ENCODE measurements around the gene CORO2B.

The CORO2B gene

DNA sequence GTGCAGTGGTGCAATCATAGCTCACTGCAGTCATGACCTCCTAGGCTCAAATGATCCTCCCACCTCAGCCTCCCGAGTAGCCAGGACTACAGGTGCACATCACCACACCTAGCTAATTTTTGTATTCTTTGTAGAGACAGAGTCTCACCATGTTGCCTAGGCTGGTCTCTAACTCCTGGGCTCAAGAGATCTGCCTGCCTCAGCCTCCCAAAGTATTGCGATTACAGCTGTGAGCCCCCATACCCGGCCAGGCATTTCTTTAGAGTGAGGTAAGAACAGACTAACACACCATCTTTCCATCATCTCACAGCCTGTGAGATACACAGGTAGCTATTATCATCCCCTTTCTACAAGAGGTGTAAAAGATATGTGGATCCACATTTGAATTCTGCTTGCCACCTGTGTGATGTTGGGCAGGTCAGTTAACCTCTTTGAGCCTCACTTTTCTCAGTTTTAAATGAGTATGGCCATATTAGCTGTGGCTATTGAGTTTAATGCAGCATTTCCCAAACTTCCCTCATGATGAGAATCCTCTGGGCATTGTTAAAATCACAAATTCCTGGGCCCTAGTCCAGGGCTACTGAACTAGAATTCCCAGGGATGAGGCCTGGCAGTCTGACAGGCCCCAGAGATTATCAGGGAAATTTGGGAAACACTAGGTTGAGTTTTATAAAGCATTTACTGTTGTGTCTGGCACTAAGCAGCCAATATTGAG is 195.9 kb downstream of the CORO2B start:
- no peak overlapping the region for H3K4me3 ChIP-seq (ENCODE audit: low read depth, low read length)
- no peak for DNase-seq (ENCODE audit: low read depth)
- TF ChIP-seq, protein P1, sequence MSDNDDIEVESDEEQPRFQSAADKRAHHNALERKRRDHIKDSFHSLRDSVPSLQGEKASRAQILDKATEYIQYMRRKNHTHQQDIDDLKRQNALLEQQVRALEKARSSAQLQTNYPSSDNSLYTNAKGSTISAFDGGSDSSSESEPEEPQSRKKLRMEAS (IDR thresholded peaks at IDR 0.05; ENCODE audit: low read depth, low read length), result no peak
- no peak for TF ChIP-seq POLR2A (IDR thresholded peaks at IDR 0.05; ENCODE audit: extremely low read depth, insufficient read length)
- TF ChIP-seq MYC (IDR thresholded peaks at IDR 0.05; ENCODE audit: low read depth, low read length), result no peak
- TF ChIP-seq, protein P2, sequence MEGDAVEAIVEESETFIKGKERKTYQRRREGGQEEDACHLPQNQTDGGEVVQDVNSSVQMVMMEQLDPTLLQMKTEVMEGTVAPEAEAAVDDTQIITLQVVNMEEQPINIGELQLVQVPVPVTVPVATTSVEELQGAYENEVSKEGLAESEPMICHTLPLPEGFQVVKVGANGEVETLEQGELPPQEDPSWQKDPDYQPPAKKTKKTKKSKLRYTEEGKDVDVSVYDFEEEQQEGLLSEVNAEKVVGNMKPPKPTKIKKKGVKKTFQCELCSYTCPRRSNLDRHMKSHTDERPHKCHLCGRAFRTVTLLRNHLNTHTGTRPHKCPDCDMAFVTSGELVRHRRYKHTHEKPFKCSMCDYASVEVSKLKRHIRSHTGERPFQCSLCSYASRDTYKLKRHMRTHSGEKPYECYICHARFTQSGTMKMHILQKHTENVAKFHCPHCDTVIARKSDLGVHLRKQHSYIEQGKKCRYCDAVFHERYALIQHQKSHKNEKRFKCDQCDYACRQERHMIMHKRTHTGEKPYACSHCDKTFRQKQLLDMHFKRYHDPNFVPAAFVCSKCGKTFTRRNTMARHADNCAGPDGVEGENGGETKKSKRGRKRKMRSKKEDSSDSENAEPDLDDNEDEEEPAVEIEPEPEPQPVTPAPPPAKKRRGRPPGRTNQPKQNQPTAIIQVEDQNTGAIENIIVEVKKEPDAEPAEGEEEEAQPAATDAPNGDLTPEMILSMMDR (IDR thresholded peaks at IDR 0.05; ENCODE audit: low read depth, low read length), result no peak

DNA sequence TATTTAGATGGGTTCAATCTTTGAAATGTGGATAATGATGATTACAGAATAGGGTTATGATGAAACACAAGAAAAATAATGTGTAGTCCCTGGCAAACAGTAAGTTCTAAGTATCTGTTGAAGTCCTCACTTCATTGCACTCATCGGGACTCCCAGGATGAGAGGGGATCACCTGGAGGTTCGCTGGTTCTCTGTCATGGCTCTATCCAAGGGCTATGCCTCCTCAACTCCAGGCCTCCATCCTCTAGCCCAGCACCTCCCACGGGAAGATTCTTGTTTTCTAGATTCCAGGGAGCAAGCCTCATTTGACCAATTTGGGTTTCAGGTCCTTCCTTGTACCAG is 196.4 kb downstream of the CORO2B start:
- no peak for DNase-seq (ENCODE audit: low read depth)
- H3K4me3 ChIP-seq (ENCODE audit: low read depth, low read length), result no peak overlapping the region
- TF ChIP-seq, protein P2 (IDR thresholded peaks at IDR 0.05; ENCODE audit: low read depth, low read length), result no peak
- TF ChIP-seq, protein P1 (IDR thresholded peaks at IDR 0.05; ENCODE audit: low read depth, low read length), result no peak
- TF ChIP-seq MYC (IDR thresholded peaks at IDR 0.05; ENCODE audit: low read depth, low read length) (no peak), POLR2A (IDR thresholded peaks at IDR 0.05; ENCODE audit: extremely low read depth, insufficient read length) (no peak)

DNA sequence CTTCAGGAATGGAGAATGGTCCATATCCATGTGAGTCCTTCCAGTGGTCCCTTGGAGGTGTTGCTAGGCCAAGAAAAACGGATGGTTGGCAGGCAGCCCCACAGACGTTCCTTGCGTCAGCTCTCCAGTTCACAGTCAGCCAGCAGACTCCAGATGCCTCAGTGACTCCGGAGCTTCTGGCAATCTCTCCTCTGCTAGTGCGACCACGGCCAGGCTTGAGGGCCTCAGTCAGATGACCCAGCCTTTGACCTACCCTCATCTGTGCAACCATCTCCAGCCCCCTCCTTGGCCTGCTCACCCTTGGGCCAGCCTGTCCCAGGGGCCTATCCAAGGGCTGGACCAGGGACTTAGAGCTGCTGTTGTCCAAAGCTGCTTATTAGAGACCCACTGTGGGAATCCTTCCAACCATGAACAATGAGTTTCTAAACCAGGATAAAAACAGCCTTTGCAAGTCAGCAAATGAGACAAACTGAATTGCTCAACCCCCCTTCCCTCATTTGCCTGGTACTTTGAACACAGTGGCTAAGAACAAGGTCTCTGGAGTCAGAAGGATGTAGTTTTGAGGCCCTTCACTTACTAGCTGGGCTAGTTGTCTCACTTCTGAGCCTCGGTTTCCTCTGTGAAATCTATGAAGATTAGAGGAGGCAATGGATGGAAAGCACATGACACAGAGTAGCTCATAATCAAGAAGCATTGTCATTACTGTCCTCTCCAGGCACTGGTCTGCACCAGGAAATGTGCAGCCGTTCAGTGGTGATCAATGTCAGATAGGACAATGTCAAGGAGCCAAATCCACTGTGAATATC is 197.1 kb downstream of the CORO2B start:
- H3K4me3 ChIP-seq (ENCODE audit: low read depth, low read length), result no peak overlapping the region
- DNase-seq (ENCODE audit: low read depth), result no peak
- TF ChIP-seq, protein P2 (IDR thresholded peaks at IDR 0.05; ENCODE audit: low read depth, low read length), result no peak
- TF ChIP-seq POLR2A (IDR thresholded peaks at IDR 0.05; ENCODE audit: extremely low read depth, insufficient read length) (no peak), MYC (IDR thresholded peaks at IDR 0.05; ENCODE audit: low read depth, low read length) (no peak)
- TF ChIP-seq, protein P1 (IDR thresholded peaks at IDR 0.05; ENCODE audit: low read depth, low read length), result no peak

DNA sequence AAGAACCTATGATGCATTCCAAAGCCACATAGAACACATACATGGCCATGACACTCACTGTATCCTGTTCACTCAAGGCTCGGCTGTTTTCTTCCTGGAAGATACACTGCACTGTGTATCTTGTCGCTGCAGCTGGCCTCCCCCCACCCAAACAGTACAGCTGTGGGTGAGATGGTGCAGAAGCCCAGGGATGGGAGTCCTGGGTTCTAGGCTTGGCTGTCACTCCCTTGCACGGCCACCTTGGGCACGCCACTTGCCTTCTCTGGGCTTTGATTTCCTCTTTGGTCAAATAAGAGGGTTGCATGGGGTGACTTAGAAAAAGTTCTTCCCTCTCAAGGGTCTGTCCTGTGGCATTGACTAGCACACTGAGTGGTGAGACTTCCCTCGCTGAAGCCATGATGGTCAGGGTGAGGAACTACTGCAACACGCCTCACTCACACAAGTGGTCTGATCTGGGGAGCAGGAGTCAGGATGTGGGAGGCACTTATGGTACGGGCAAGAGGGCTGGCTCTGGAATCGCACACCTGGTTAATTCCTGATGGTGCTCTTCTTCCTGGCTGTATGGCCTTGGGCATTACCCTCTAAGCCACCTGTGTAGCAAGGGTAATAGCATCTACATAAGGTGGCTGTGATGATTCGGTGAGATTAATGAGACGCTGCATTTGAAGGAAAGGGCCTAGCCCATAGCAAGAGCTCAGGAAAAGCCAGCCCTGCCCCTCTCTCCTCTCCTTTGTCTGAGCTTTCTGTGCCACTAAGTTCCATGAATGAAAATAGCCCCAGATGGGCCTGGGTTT is 197.9 kb downstream of the CORO2B start:
- no peak overlapping the region for H3K4me3 ChIP-seq (ENCODE audit: low read depth, low read length)
- peak; percentile 28 for DNase-seq (ENCODE audit: low read depth)
- TF ChIP-seq, protein P1 (IDR thresholded peaks at IDR 0.05; ENCODE audit: low read depth, low read length), result no peak
- TF ChIP-seq, protein P2 (IDR thresholded peaks at IDR 0.05; ENCODE audit: low read depth, low read length), result no peak
- TF ChIP-seq POLR2A (IDR thresholded peaks at IDR 0.05; ENCODE audit: extremely low read depth, insufficient read length) (no peak), MYC (IDR thresholded peaks at IDR 0.05; ENCODE audit: low read depth, low read length) (no peak)
